Mammary epithelial cell (primary cell): ENCODE data around the gene NAPB.

Experiments
- CTCF ChIP-seq, 2 donors: IDR thresholded peaks in 1 of 2; conservative IDR thresholded peaks in 1 of 2; 2 replicates each; pipeline ENCODE4 v1.5.1; 2011 to 2012; ENCODE audit warnings: inconsistent platforms in 2 of 2, low read length in 2 of 2, mild to moderate bottlenecking in 2 of 2, control low read depth in 1 of 2, low read depth in 1 of 2; ENCODE audit not compliant: insufficient read depth in 1 of 2; ENCODE audit errors: extremely low read depth in 1 of 2
- EZH2 ChIP-seq: IDR thresholded peaks from 2 replicates; pipeline ENCODE4 v1.6.1; 2012; ENCODE audit warnings: low read length, inconsistent platforms, borderline replicate concordance

- no peak for TF ChIP-seq CTCF (conservative IDR thresholded peaks at IDR 0.05 in 1 of 2, IDR thresholded peaks at IDR 0.05 in 1 of 2; ENCODE audit: extremely low read depth in 1 of 2, insufficient read depth in 1 of 2, low read depth in 1 of 2, low read length in 2 of 2)
- TF ChIP-seq EZH2 = no peak
Measured at GRCh38 chr20:23369072-23369823, 52.0 kb downstream of the NAPB start.
